SK-N-SH (cell line): ENCODE data around the gene RAMP3. TPM values are rescaled to one million over a fixed set of nuclear protein-coding genes. Genes with fewer than 3 reads are reported as not detected.

Experiments
- CTCF ChIA-PET: fragments of 300-600, 350-600 bp; formaldehyde crosslinking; extraction: SDS; loops from one replicate; lab custom pipeline; 2021; lab: Yijun Ruan, JAX
- POLR2A ChIA-PET: fragments of 350-600 bp; sonication (Branson Sonifier 250); formaldehyde crosslinking; extraction: SDS; loops from one replicate; lab custom pipeline; 2020; ENCODE audit warnings: antibody characterized with exemption, inconsistent platforms; lab: Yijun Ruan, JAX
- DNase-seq: peaks from one replicate; pipeline ENCODE4 v3.0.0; 2012
- H2AFZ ChIP-seq: fragments of 200-600 bp; sonication (generic); 2 replicates; pipeline ENCODE4 v1.8.1; 2016; ENCODE audit warnings: antibody characterized with exemption, mild to moderate bottlenecking, low read depth
- H3F3A ChIP-seq: fragments of 200-600 bp; sonication (generic); replicated peaks from 2 replicates; pipeline ENCODE3; 2016; ENCODE audit warnings: antibody characterized with exemption, mild to moderate bottlenecking; ENCODE audit not compliant: insufficient read depth
- H3K27ac ChIP-seq, 2 experiments: fragments of 200-500 bp in 1 of 2; fragments of 200-600 bp in 1 of 2; sonication (Bioruptor generic) in 1 of 2; sonication (generic), shearing (Covaris generic) in 1 of 2; 2 replicates each; pipeline versions ENCODE4 v1.5.1 to v1.6.1; 2014 to 2016; ENCODE audit warnings: low read depth in 2 of 2, inconsistent platforms in 1 of 2, low read length in 1 of 2, mild to moderate bottlenecking in 1 of 2, mixed read lengths in 1 of 2
- H3K27me3 ChIP-seq: fragments of 200-600 bp; sonication (generic), shearing (Covaris generic); 2 replicates; pipeline ENCODE4 v1.6.1; 2016; ENCODE audit warnings: mixed run types; ENCODE audit not compliant: insufficient read depth
- H3K36me3 ChIP-seq, 2 experiments: fragments of 200-500 bp in 1 of 2; fragments of 200-600 bp in 1 of 2; sonication (Bioruptor generic) in 1 of 2; sonication (generic) in 1 of 2; replicated peaks in 1 of 2; 2 replicates each; pipeline versions ENCODE3 to v1.5.1; 2014 to 2016; ENCODE audit warnings: low read length in 1 of 2, mild to moderate bottlenecking in 1 of 2; ENCODE audit not compliant: insufficient read depth in 2 of 2, control insufficient read depth in 1 of 2
- H3K4me1 ChIP-seq, 2 experiments: fragments of 200-500 bp in 1 of 2; fragments of 200-600 bp in 1 of 2; sonication (Bioruptor generic) in 1 of 2; sonication (generic), shearing (Covaris generic) in 1 of 2; 2 replicates each; pipeline versions ENCODE4 v1.5.1 to v1.6.1; 2014 to 2016; ENCODE audit warnings: low read depth in 1 of 2, low read length in 1 of 2, mixed run types in 1 of 2; ENCODE audit not compliant: insufficient read depth in 2 of 2, control insufficient read depth in 1 of 2
- H3K4me2 ChIP-seq: fragments of 200-600 bp; sonication (generic), shearing (Covaris generic); 2 replicates; pipeline ENCODE4 v1.6.1; 2017; ENCODE audit warnings: mixed run types
- H3K4me3 ChIP-seq, 2 experiments: fragments of 200-500 bp in 1 of 2; fragments of 200-600 bp in 1 of 2; sonication (Bioruptor generic) in 1 of 2; sonication (generic), shearing (Covaris generic) in 1 of 2; 2 replicates each; pipeline versions ENCODE4 v1.5.1 to v1.8.1; 2014 to 2016; ENCODE audit warnings: low read depth in 2 of 2, inconsistent platforms in 1 of 2, low read length in 1 of 2, mild to moderate bottlenecking in 1 of 2, mixed read lengths in 1 of 2, moderate library complexity in 1 of 2
- H3K79me2 ChIP-seq: fragments of 200-600 bp; sonication (generic); 2 replicates; pipeline ENCODE4 v1.8.1; 2017; ENCODE audit warnings: mild to moderate bottlenecking; ENCODE audit not compliant: insufficient read depth
- H3K9ac ChIP-seq: fragments of 200-600 bp; sonication (generic); 2 replicates; pipeline ENCODE4 v1.6.1; 2017; ENCODE audit warnings: mixed run types
- H3K9me2 ChIP-seq: fragments of 200-600 bp; sonication (generic); 2 replicates; pipeline ENCODE4 v1.6.1; 2017; ENCODE audit warnings: mixed run types
- H3K9me3 ChIP-seq: fragments of 200-600 bp; sonication (generic); 2 replicates; pipeline ENCODE4 v1.6.1; 2017; ENCODE audit warnings: mixed run types, mild to moderate bottlenecking, moderate library complexity
- H4K20me1 ChIP-seq: fragments of 200-600 bp; sonication (generic); 2 replicates; pipeline ENCODE4 v1.6.1; 2017; ENCODE audit warnings: mild to moderate bottlenecking, mixed run types; ENCODE audit not compliant: insufficient read depth
- CTCF ChIP-seq: fragments of 200-600 bp; sonication (generic); IDR thresholded peaks from 2 replicates; pipeline ENCODE4 v1.6.1; 2017; ENCODE audit warnings: antibody characterized with exemption, mild to moderate bottlenecking, moderate library complexity
- ELF1 ChIP-seq: IDR thresholded peaks from 2 replicates; pipeline ENCODE4 v1.4.0; 2012
- EZH2phosphoT487 ChIP-seq: fragments of 200-600 bp; sonication (generic); IDR thresholded peaks from 2 replicates; pipeline ENCODE4 v1.6.1; 2017; ENCODE audit warnings: low read depth, mixed run types, mild to moderate bottlenecking, antibody characterized with exemption, moderate library complexity, borderline replicate concordance
- NFIC ChIP-seq: IDR thresholded peaks from 2 replicates; pipeline ENCODE4 v1.4.0; 2012; ENCODE audit warnings: borderline replicate concordance
- RCOR1 ChIP-seq: fragments of 150-350 bp; IDR thresholded peaks from 2 replicates; pipeline ENCODE4 v1.6.1; 2017; ENCODE audit warnings: antibody characterized with exemption, low read length
- SMC3 ChIP-seq: IDR thresholded peaks from 2 replicates; pipeline ENCODE4 v1.6.1; 2012; ENCODE audit warnings: low read depth, low read length, improper control_type of control experiment
- TAF1 ChIP-seq: IDR thresholded peaks from 2 replicates; pipeline ENCODE4 v1.6.1; 2012; ENCODE audit warnings: low read depth, mild to moderate bottlenecking, low read length, moderate library complexity, borderline replicate concordance
- TEAD4 ChIP-seq: IDR thresholded peaks from 2 replicates; pipeline ENCODE4 v1.4.0; 2012; ENCODE audit warnings: mild to moderate bottlenecking, borderline replicate concordance; ENCODE audit not compliant: insufficient read depth
- WGBS: methylation state at CpG from one replicate; pipeline ENCODE4 v1.1.6; 2017; ENCODE audit warnings: low lambda C conversion rate; 5-methylcytosine and 5-hydroxymethylcytosine counted together
- polyA plus RNA-seq, 3 experiments: library from polyadenylated mRNA; depleted of rRNA; stranded (reverse); fragments of >200 nt; gene quantifications; 2 replicates each; pipeline ENCODE4 v1.2.3, GENCODE V29; 2012

The RAMP3 gene
- polyA plus RNA-seq (2012; rRNA removed): not detected in 2 replicates
- 0.03 and 0.04 TPM in 2 replicates for polyA plus RNA-seq (2012; cell fraction: cytosol; rRNA removed)
- not detected in 2 replicates for polyA plus RNA-seq (2012; cell fraction: nucleus; rRNA removed)

GRCh38 chr7:45157653-45158401 is at the start of gene RAMP3:
Gene RAMP3, plus strand, starts transcription at chr7:45157791. Its CDS starts 38 bp downstream, at chr7:45157829.
- no peak within 1 kb of the TSS; the same call in 1 of the 2 replicates for H3K4me2 ChIP-seq
- no peaks in the 10 kb centered on the region for H3K9me2 ChIP-seq
- H3K9ac ChIP-seq: no peak within 1 kb of the TSS
- 28% methylated on average over 23 of the region's 56 CpGs for WGBS
- no peak within 1 kb of the TSS for H3K27ac ChIP-seq
- H3K36me3 ChIP-seq: no peaks in the 10 kb centered on the region
- TF ChIP-seq CTCF: no peak
- no peak for TF ChIP-seq EZH2phosphoT487
- no peak for TF ChIP-seq ELF1
- no peak for TF ChIP-seq SMC3
- TF ChIP-seq TAF1: no peak
- TF ChIP-seq RCOR1: no peak
- no peak for TF ChIP-seq NFIC
- TF ChIP-seq, all 33 proteins: peak for 0
- no peaks in the 10 kb centered on the region for H4K20me1 ChIP-seq
- POLR2A ChIA-PET: interaction anchor here (0.6 kb wide), 1 partner anchor 420 kb away, joined by 4 read pairs; no protein-coding TSS in a partner anchor
- H3K4me1 ChIP-seq: peaks cover 0 to 14% of the 10 kb centered on the region in 2 experiments; a peak in 1 of 4 replicates
- H2AFZ ChIP-seq: no peak within 1 kb of the TSS
- H3K4me3 ChIP-seq: peak within 1 kb of the TSS in 1 of 2 experiments; percentile 35; a peak in 1 of 4 replicates
- peaks cover 3% of the 10 kb centered on the region for H3F3A ChIP-seq
- peak; percentile 88 for DNase-seq
- CTCF ChIA-PET: interaction anchor here (0.7 to 14.4 kb wide), 15 partner anchors 10 to 697 kb away, joined by 3 to 201 read pairs (median 5); no protein-coding TSS in a partner anchor
- no peaks in the 10 kb centered on the region for H3K79me2 ChIP-seq
- no peaks in the 10 kb centered on the region for H3K9me3 ChIP-seq
- H3K27me3 ChIP-seq: peaks cover 29% of the 10 kb centered on the region

- ChIA-PET CTCF (interaction anchor here (1.1 kb wide), 1 partner anchor 27 kb away, joined by 3 read pairs; no protein-coding TSS in a partner anchor), POLR2A (no interaction called here)
- peaks cover 12 to 25% of the 10 kb centered on the region in 2 experiments; a peak in 2 of 4 replicates for H3K4me1 ChIP-seq
- no peak overlapping the region for H3K4me3 ChIP-seq
- H4K20me1 ChIP-seq: peaks cover 49% of the 10 kb centered on the region
- no peak overlapping the region for H3K4me2 ChIP-seq
- peaks cover 71% of the 10 kb centered on the region for H3K79me2 ChIP-seq
- H3K36me3 ChIP-seq: peaks cover 44 to 55% of the 10 kb centered on the region in 2 experiments
- H3K9me2 ChIP-seq: no peaks in the 10 kb centered on the region
- no peaks in the 10 kb centered on the region for H3K9me3 ChIP-seq
- WGBS: 80% methylated on average over 8 of the region's 8 CpGs
- DNase-seq: no peak
- no peaks in the 10 kb centered on the region for H3K27me3 ChIP-seq
- TF ChIP-seq TEAD4 (no peak), TAF1 (no peak)
- no peak overlapping the region for H3K9ac ChIP-seq
- no peak overlapping the region for H3K27ac ChIP-seq
- peaks cover 4% of the 10 kb centered on the region for H3F3A ChIP-seq
- no peak overlapping the region for H2AFZ ChIP-seq
Measured at GRCh38 chr7:45108863-45109262, 48.7 kb upstream of the RAMP3 start.
